NCI-H2227 (cell line): Measurements from ENCODE around the gene NBPF4.
"Not testable (repeated sequence)": the region's sequence is repeated elsewhere in the genome, so short reads cannot be mapped to it uniquely, and the experiment has no call there.

Experiments
- DNase-seq: peaks from one replicate; lab custom pipeline; 2025; ENCODE audit not compliant: unreplicated experiment; lab: John Stamatoyannopoulos, UW

NBPF4 gene, protein sequence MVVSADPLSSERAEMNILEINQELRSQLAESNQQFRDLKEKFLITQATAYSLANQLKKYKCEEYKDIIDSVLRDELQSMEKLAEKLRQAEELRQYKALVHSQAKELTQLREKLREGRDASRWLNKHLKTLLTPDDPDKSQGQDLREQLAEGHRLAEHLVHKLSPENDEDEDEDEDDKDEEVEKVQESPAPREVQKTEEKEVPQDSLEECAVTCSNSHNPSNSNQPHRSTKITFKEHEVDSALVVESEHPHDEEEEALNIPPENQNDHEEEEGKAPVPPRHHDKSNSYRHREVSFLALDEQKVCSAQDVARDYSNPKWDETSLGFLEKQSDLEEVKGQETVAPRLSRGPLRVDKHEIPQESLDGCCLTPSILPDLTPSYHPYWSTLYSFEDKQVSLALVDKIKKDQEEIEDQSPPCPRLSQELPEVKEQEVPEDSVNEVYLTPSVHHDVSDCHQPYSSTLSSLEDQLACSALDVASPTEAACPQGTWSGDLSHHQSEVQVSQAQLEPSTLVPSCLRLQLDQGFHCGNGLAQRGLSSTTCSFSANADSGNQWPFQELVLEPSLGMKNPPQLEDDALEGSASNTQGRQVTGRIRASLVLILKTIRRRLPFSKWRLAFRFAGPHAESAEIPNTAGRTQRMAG

DNA sequence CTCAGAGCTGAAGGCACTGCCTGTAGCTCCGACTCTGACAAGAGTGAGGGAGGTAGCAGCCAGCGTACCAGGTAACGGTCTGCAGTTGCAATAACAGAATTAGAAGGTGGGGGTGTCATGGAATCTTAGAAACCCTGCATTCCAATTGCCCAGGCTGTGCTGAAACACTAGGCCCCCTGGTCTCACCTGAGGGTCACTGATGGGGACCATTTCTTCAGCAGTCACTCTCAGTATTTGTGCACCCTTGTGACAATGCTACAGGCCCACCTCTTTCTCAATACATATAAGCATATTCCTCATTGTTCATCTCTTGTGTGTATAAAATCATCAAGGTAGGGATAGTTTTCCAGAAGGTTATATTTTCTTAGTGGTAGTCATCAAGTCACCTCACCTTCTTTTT lies at the start of gene NBPF4:
Gene NBPF4 (minus strand): TSS at position 101 of the 400 bp plus-strand sequence. CDS start 315 bp downstream, outside the sequence.
- not testable (repeated sequence) for DNase-seq

DNA sequence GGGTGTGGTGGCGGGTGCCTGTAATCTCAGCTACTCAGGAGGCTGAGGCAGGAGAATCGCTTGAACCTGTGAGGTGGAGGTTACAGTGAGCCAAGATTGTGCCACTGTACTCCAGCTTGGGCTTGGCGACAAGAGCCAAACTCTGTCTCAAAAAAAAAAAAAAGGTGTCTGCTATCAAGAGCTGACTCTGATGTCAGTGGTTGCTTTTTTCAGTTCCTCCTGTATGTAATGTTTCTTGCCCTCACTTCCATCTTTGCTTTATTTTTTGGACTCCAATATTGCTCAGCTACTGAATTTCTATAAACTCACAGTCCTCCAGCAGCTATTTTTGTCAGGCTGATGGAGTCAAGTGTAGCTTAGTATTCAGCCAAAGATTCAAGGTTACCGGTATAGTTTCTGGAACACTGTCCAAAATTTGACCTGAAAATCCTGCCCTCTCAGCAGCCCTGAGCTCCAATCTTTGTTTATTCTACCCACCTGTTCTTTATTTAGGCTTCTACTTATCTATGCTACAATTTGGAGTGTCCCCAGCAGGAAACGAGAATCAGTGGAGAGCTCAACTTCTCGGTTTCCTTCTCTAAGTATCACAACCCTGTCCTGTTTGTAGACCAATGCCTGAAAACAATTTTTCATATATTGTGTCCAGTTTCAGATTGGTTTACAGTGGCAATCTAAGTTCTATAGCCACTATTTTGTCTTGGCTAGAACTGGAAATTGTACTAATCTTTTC lies 38.8 kb upstream of the NBPF4 start:
- not testable (repeated sequence) for DNase-seq

DNA sequence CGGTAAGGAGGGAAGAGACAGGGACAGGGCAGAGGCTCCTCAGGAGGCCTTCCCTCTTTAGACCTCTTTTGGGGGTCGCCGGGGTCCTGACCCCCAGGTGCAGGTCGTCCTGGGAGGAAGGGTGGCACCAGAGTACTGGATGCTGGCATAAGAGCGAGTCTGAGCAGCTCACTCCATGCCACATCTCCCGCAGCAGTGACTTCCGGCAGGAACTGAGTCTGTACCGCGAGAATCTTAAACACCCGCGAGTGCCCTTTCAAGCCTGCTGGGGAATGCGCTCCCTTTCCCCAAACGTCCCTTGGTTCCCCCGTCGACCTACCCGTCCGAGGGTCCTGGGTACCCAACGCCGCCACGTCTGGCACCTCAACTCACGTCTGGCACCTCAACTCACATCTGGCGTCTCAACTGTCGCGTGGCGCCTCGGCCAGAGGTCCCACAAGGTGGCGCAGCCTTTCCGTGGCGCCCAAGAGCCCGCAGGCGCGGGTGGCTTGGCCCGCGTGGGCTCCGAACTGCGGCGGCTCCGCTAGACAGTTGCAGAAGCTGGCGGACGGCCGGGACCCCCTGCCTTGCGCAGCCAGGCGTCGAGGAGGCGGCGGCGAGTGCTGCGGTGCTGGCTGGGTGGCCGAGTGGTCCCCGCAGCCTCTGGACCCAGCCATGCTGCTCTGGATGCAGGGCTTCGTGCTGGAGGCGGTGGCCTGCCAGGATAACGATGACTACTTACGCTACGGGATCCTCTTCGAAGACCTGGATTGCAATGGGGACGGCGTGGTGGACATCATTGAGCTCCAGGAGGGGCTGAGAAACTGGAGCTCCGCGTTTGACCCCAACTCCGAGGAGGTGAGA lies 28.8 kb upstream of the NBPF4 start:
- not testable (repeated sequence) for DNase-seq

DNA sequence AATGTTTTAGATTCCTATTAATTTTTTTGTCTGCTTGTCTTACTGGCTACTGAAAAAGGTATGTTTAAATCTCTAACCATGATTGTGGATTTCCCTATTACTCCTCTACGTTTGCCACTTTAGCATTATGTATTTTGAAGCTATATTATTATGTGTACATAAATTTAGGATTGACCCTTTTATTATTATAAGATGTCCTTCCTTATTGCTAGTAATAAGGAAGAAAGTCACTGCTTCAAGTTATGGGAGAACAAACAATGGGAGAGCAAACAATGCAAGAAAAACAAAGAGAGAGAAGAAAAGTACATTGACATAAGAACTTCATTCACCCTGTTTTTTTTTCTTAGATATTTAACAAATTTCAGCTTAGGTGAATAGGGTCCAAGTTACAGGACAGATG lies 23.2 kb upstream of the NBPF4 start:
- DNase-seq, result not testable (repeated sequence)

GRCh38 chr1:108261967-108262366 lies 18.1 kb upstream of the NBPF4 start:
- DNase-seq, result not testable (repeated sequence)

DNA sequence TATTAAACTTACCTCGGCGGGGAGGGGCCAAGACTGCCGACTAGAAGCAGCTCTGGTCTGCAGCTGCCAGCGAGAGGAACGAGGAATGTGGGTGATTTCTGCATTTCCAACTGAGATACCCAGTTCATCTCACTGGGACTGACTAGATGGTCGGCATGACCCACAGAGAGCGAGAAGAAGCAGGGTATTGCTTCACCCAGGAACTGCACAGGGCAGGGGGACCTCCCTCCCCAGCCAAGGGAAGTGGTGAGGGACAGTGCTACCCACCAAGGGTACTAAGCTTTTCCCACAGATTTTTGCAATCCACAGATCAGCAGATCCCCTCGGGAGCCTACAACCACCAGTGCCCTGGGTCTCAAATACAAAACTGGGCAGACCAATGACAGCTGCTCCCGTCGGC lies 17.6 kb upstream of the NBPF4 start:
- not testable (repeated sequence) for DNase-seq

- DNase-seq, result not testable (repeated sequence)
These were observed 16.8 kb upstream of the NBPF4 start for GRCh38 chr1:108260578-108261259.

DNA sequence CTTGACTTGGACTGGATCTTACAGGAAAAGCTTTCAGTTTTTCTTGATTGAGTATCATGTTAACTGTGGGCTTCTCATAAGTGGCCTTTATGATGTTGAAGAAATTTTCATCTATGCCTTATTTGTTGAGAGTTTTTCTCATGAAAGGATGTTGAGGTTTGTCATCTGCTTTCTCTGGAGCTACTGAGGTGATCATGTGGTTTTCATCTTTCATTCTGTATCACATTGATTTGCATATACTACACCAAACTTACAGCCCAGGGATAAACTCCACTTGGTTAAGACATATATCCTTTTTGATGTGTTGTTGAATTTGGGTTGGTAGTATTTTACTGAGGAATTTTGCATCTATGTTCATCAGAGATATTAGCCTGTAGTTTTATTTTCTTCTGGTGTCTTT lies 11.6 kb upstream of the NBPF4 start:
- not testable (repeated sequence) for DNase-seq

DNA sequence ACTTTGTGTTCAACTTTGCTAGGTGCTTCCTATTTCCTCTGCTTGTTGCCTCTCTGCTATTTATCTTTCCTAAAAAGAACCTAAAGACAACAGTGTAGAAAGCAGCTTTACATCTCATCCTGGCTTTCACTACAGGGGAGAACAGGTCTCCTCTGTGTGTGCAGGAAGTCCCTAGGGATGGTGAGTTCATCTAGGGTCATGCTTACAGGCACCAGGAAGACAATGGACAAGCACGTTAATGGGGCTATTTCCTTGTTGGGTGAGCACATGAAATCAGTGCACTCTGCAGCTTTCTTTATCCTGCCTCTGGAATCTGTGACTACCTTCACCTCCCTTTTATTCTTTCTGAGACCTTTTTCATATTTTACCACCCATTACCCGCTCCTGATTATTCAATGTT lies 4.5 kb downstream of the NBPF4 start:
- DNase-seq, result not testable (repeated sequence)

GRCh38 chr1:108235308-108235707 lies 8.6 kb downstream of the NBPF4 start:
- not testable (repeated sequence) for DNase-seq

- not testable (repeated sequence) for DNase-seq
These were observed 11.7 kb downstream of the NBPF4 start for GRCh38 chr1:108232183-108232582.

DNA sequence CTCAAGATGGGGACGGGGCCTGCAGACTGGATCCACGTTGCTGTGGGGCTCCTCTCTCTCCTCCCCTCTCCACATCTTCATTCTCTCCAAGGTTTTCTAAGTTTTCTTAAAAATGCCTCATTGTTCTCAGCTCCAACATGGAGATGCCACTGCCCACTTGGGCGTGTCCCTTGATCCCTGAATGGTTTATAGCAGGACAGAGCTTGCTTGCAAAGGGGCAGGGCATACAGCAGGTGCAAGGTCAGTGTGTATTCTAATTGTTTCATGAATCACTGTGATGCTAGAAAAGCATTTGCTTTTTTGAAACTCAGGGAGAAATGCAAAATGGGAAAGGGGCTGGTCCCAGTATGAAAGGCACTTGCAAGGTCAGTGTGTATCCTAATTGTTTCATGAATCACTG lies 13.9 kb downstream of the NBPF4 start:
- not testable (repeated sequence) for DNase-seq

GRCh38 chr1:108227772-108228171 lies 16.1 kb downstream of the NBPF4 start:
- DNase-seq, result not testable (repeated sequence)

DNA sequence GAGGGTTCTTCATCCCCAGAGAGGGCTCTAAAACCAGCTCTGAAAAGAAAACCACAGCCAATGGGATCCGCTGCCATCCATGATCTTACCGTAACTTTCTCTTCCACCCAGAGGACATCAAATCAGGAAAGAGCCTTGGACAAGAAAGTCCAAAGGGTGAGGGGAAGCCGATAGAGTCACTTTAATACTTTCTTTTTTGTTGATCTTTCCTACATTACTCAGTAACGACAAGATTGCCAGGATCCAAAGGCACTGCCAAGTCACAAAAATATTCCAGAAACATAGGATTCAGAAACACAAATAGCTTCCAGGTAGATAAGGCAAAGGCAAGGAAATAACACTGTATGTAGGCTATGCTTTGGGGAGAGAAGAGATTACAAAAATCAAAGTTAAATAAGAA lies 17.0 kb downstream of the NBPF4 start:
- DNase-seq, result not testable (repeated sequence)

GRCh38 chr1:108223226-108223625 lies 20.6 kb downstream of the NBPF4 start:
- DNase-seq, result not testable (repeated sequence)

DNA sequence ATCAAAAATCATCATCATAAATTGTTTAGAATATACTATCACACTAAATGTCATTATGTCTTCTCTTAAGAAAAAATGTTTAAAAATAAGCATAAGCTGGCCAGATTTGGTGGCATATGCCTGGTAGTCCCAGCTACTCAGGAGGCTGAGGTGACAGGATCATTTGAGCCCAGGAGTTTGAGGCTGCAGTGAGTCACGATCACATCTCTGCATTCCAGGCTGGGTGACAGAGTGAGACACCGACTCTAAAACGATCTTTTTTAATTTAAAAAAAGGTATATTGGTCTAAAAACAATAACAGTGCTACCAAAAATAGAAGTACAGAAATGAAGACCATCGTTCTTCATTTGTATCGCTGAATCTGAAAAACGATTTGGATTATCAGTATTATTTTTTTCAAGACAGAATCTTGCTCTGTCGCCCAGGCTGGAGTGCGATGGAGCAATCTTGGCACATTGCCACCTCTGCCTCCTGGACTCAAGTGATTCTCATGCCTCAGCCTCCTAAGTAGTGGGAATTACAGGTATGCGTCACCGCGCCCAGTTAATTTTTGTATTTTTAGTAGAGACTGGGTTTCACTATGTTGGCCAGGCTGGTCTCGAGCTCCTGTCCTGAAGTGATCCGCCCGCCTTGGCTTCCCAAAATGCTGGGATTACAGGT lies 26.2 kb downstream of the NBPF4 start:
- not testable (repeated sequence) for DNase-seq

DNA sequence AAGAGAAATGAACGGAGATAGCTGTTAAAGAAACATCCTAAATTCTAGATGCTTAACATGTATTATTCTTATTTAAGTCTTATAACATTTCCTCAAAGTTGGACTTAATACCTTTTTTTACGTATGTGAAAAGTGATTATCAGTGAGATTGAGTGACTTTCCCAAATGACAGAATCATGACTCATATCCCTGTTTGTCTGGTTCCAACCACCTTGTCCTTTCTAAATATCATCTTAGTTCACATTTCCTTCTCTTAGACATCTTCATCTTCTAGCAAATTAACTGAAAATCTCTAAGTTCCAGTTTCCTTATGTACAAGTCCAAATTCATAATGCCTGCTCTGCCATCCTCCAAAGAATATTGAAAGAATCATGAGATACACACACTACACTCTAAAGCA lies 26.9 kb downstream of the NBPF4 start:
- DNase-seq, result not testable (repeated sequence)

DNA sequence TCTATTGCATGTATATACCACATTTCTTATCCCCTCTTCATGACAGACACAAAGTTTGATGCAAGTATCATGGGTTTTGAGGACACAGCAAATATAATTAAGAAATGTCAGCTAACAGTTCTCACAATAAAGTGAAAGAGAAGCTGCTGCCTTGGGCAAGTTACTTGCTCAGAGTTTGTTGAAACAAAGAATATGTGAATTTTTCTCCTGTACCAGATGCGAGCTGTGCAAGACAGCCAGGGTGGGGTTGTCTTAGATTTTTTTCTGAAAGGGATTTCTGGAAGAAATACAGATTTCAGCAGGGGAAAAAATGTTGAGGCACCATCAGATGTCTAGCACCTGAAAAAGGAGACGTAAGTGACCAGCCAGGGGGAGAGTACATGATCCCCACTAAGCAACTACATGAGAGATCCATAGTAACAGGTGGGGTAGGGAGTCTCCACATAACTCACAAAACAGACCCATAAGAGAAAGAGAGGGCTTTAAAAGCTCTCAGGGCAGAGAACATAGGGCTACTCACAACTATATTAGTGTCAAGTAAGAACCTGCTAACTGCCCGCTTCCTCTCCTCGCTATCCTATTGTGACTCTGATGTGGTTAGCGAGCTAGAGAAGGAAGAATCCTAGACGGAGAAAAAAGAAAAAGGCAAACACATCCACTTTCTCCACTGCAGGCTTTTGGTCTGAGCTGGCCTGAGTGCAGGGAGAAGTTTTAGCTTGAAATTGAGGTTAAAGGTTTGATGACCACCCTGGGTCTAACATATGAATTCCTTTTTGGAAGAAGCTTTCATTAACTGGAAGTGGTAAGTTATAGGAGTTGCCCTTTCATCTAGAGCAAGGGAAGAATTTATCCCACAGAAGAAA lies 27.6 kb downstream of the NBPF4 start:
- not testable (repeated sequence) for DNase-seq
